Activated CD4-positive, CD25-positive, alpha-beta regulatory T cell (primary cell): Measurements from ENCODE around the gene SV2B.

Experiments used
- DNase-seq, 4 experiments: peaks; one replicate each; lab custom pipeline; 2025; lab: John Stamatoyannopoulos, UW

SV2B gene

GRCh38 chr15:91140601-91141000, 40.5 kb downstream of the SV2B start:
- DNase-seq: no peak

DNA sequence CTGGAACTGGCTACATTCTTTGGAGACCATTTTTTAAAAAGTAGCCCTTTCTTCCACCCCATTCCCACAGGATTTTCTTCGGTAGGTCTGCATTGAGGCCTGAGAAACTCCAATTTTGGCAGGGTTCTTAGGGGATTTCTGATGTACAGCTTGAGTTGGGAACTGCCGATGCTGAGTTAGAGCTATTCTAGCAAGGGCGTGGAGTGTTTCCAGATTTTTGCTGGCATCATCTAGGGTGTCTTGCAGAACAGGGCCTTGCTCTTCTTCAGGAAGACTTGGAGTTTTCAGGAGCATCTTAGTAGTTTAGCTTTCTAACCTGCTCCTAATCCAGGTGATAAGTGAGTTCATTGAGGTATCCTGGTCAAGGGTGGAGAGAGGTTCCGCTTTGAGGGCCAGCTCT, 41.0 kb downstream of the SV2B start:
- DNase-seq: no peak

DNA sequence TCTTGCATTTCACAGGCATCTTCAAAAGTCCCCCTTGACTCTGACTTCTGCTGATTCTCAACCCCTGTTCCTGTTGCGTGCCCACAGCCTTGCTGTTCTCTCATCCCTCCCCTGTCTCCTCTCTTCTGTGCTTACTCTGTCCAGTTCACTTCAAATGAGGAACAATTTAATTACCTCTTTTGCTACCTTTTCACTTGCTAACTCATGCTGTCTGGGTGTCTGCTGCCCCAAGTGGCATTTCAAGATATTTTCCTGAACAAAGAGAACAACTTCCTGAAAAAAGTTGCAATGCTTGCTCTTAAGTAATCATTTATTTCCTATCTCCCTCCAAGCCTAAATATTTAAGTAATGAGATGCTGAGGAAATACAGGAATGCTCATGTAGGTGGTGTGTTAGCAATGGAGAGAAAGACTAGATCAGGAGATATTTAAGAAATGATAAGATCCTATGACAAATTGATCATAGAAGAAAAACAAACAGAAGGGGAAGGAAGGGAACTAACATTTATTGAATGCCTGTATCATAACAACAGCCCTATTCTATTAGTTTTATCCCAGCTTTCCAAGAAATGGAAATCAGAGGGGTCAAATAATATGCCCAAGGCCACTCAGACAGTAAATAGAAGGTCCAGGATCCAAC, 42.2 kb downstream of the SV2B start:
- DNase-seq: no peak

DNA sequence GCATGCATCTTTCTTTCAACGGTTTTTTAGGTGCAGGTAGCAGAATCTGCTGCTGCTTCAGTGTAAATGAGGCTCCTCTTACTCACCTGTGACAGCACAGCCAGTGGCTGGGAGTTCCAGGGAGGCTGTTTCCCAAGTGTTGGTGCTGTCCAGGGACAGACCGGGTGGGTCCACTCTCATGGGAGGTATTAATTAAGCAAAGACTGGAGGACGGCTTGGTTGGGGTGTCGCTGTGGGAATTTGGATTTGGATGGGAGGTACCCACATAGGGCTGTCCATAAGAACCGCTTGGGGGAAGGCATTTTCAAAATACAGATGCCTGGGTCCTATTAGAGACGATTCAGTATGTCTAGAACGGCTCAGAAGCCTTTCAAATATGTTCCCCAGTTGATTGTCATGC, 42.9 kb downstream of the SV2B start:
- no peak for DNase-seq

GRCh38 chr15:91146728-91147127, 46.7 kb downstream of the SV2B start:
- DNase-seq: no peak

- DNase-seq: no peak
Measured at GRCh38 chr15:91148243-91148642, 48.2 kb downstream of the SV2B start.

DNA sequence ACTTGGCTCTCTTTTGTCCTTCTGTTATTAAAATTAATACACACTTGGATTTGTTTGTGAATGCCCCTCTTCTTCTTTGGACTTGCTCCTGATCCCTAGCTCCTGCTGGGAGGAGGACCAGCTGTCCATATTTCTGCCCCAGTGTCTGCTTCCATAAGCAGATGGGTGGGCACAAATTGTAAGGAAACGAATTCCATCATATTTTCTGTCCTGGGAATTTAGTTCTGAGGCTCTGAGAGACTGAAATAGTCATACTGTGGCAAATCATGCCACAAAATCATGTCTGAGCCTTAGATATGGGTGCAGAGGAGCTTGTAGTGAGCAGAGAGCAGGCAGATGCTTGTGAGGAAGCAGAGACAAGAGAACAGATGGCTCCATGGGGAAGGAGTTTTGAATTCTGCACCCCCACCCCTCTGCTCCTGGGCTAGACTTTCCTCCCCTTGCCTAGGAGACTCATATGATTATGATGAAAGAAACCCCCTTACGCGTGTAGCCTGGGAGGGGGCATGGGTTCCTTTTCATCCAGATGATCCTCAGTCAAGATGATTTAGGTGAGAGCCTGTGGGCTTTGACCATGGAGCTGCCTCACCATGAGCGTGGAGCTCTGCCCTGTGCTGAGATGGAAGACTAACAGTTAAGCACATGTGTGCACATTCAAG, 50.6 kb downstream of the SV2B start:
- no peak for DNase-seq

GRCh38 chr15:91151781-91152563, 51.9 kb downstream of the SV2B start:
- DNase-seq: no peak

- no peak for DNase-seq
Measured at GRCh38 chr15:91152896-91153581, 53.0 kb downstream of the SV2B start.

- no peak for DNase-seq
Measured at GRCh38 chr15:91153954-91154353, 53.9 kb downstream of the SV2B start.

DNA sequence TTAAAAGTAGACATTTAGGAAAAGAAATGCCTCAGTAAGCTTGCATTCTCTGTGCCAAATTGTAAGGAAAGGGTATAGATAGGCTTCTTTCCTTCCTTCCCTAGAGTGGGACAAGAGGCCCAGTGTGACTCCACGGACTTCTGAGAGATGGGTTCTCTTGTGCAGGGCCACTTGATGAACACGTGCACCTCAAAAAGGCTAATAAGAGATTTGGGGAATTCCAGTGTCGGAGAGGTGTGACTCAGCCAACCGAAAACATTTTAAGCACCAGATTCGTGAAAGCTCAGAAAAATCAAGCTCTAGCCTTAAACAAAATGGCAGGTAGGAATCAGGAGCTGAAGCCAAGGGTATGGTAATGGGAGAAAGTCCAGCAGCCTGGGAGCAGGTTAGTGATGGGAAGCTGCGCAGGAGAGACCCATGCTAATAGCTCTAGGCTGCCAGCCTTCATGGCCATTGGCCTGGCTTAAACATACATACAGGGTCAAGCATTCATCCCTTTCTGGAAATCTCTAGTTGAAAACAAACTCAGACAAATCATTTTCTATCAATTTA, 56.2 kb downstream of the SV2B start:
- DNase-seq: no peak

- DNase-seq: no peak
Measured at GRCh38 chr15:91158415-91159394, 58.6 kb downstream of the SV2B start.

GRCh38 chr15:91165850-91166249, 65.8 kb downstream of the SV2B start:
- no peak for DNase-seq

DNA sequence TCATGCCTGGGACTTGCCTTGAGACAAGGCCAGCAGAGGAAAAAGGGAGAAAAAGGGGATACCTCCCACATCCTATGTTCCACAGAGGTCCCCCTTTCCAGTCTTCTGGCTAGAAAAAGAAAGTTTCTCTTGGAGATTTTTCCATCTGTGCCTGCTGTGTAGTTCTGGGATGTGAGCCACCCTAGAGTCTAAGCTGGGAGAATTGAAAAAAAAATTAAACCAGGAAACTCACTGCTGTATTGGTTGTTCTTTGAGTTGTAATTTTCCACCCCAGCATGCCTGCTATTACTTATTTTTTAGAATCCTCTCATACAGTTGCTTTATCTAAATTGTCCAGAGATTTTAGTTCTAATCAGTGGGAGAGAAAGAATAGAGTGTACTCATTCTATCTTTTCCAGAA, 68.4 kb downstream of the SV2B start:
- DNase-seq: no peak

- no peak for DNase-seq
Measured at GRCh38 chr15:91171334-91171733, 71.3 kb downstream of the SV2B start.

- DNase-seq: no peak
Measured at GRCh38 chr15:91182101-91182500, 82.0 kb downstream of the SV2B start.

- DNase-seq: no peak
Measured at GRCh38 chr15:91183596-91183995, 83.5 kb downstream of the SV2B start.

DNA sequence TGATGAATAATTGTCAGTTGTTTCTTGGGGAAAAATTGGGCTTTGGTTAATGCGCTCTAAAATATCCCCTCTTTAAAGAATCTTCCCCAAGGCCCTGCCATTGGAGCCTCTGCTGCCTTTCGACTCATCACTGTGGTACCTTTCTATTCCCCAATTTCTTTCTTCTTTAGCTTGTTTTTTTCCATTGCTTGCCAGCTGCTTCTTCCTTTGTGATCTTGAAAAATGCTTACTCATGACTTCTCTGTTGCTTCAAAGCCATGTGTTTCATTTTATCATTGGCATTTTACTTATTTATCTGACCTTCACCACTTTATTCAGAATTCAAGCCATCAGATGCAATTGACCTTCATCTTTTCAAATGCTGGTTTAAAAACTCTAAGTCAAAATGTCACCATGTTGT, 84.4 kb downstream of the SV2B start:
- DNase-seq: no peak

- no peak for DNase-seq
Measured at GRCh38 chr15:91186904-91187656, 87.0 kb downstream of the SV2B start.

DNA sequence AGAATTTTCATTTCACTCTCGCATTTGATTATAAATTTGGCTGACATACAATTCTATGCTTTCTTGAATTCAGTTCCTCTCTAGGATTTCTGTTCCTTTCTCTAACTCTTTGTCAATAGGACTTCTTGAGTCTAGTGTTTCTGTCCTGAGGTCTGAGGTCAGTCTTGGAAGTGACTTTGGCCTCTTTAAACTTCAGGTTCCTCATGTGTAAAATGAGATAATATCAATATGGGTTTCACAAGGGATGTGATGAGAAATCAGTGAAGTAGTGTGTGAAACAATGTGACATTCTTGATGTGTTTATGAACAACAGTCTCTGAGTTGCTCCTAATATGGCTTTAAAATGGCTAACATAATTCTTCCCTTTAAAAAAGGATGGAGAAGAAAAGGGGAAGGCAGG, 92.2 kb downstream of the SV2B start:
- DNase-seq: no peak
